Thoracic aorta (tissue), 2 donors: ENCODE results near the gene KIF7. TPM values are rescaled to one million over a fixed set of nuclear protein-coding genes. Genes with fewer than 3 reads are reported as not detected.
"Not testable (repeated sequence)": the region's sequence is repeated elsewhere in the genome, so short reads cannot be mapped to it uniquely, and the experiment has no call there.

Experiments
- ATAC-seq: fragments of 150-250 bp; one replicate; pipeline ENCODE4 v1.8.0; 2017; ENCODE audit warnings: low read depth; ENCODE audit not compliant: insufficient number of reproducible peaks, low FRiP score
- DNase-seq: peaks from one replicate; pipeline ENCODE4 v3.0.0-alpha.2; 2020; ENCODE audit warnings: low spot score
- H3K27ac ChIP-seq, 2 donors: fragments of 200-600 bp; sonication (generic); 1 replicate in 1 of 2; 2 replicates in 1 of 2; pipeline ENCODE4 v1.5.1; 2016; ENCODE audit warnings: mild to moderate bottlenecking in 2 of 2, moderate library complexity in 2 of 2
- H3K27me3 ChIP-seq: fragments of 200-600 bp; sonication (generic); replicated peaks from 2 replicates; pipeline ENCODE4 v1.6.0; 2016; ENCODE audit warnings: mild to moderate bottlenecking; ENCODE audit not compliant: insufficient read depth
- H3K36me3 ChIP-seq: fragments of 200-600 bp; sonication (generic); one replicate; pipeline ENCODE4 v1.5.1; 2016
- H3K4me1 ChIP-seq, 2 donors: fragments of 200-600 bp; sonication (generic); 1 replicate in 1 of 2; 2 replicates in 1 of 2; pipeline versions ENCODE4 v1.5.1 to v1.6.0; 2016; ENCODE audit warnings: low read depth in 2 of 2, mild to moderate bottlenecking in 1 of 2; ENCODE audit not compliant: control insufficient read depth in 1 of 2
- H3K4me3 ChIP-seq: fragments of 200-600 bp; sonication (generic); 2 replicates; pipeline ENCODE4 v1.5.1; 2016; ENCODE audit warnings: mild to moderate bottlenecking
- H3K9me3 ChIP-seq: fragments of 200-600 bp; sonication (generic); 2 replicates; pipeline ENCODE4 v1.5.1; 2016
- total RNA-seq, 2 donors: library from RNA; depleted of rRNA; stranded (reverse); fragments of >200 nt; gene quantifications; one replicate each; pipeline versions ENCODE4 v1.1.0 to v1.2.3, GENCODE V29; 2016
- TF ChIP-seq, protein P1 (sequence below): fragments of 200-600 bp; sonication (generic); IDR thresholded peaks from one replicate; pipeline ENCODE4 v1.5.1; 2019; ENCODE audit warnings: antibody characterized with exemption

Gene KIF7
- total RNA-seq, 2 donors from 2014 or later, result 26.4 to 28.4 TPM

DNA sequence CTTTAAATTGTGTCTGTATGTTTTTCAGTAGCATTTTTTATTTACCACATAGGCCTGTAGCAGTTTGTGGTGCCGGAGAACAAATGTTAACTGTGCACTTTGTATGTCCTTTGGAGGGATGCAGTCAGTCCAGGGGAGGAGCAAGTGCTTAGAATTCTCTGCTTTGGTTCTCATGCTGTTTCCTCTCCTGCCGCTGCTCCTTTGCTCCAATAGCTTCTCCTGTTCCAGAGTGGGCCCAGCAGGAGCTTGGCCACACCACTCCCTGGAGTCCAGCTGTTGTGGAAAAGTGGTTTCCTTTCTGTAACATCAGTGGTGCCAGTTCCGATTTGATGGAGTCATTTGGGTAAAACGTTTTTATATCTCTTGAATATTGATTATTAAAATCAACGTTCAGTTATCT is 63.4 kb downstream of the KIF7 start:
- TF ChIP-seq, protein P1, sequence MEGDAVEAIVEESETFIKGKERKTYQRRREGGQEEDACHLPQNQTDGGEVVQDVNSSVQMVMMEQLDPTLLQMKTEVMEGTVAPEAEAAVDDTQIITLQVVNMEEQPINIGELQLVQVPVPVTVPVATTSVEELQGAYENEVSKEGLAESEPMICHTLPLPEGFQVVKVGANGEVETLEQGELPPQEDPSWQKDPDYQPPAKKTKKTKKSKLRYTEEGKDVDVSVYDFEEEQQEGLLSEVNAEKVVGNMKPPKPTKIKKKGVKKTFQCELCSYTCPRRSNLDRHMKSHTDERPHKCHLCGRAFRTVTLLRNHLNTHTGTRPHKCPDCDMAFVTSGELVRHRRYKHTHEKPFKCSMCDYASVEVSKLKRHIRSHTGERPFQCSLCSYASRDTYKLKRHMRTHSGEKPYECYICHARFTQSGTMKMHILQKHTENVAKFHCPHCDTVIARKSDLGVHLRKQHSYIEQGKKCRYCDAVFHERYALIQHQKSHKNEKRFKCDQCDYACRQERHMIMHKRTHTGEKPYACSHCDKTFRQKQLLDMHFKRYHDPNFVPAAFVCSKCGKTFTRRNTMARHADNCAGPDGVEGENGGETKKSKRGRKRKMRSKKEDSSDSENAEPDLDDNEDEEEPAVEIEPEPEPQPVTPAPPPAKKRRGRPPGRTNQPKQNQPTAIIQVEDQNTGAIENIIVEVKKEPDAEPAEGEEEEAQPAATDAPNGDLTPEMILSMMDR, result no peak

DNA sequence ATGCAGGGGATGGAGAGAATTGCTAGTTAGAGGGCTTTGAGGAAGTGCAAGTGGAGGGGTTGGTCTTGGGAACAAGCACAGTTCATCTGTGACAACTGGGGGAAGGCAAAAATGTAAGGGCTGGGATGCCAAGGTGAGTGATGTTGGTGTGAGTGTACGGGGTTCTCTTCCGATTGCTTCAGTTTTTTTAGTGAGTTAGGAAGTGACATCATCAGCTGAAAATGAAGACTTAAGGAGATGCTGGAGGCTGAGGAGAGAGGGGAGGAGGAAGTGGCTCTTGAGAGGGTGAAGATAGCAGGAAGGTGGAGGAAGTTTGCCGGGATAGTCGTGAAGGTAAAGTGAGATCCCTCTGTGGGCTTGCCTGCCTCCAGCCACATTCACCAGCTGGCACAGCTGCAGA is 67.3 kb downstream of the KIF7 start:
- Histone ChIP-seq H3K27me3 (no peaks in the 10 kb centered on the region), H3K9me3 (no peaks in the 10 kb centered on the region), H3K4me3 (no peak overlapping the region), H3K27ac (no peak overlapping the region), H3K4me1 (no peaks in the 10 kb centered on the region), H3K36me3 (no peaks in the 10 kb centered on the region)
- TF ChIP-seq, protein P1, result no peak
- ATAC-seq (no peak), DNase-seq (no peak)

More for the DNA sequence above, 63.4 kb downstream of the KIF7 start:
- DNase-seq (no peak), ATAC-seq (no peak)
- Histone ChIP-seq H3K4me1 (no peaks in the 10 kb centered on the region), H3K4me3 (no peak overlapping the region), H3K27me3 (no peaks in the 10 kb centered on the region), H3K9me3 (no peaks in the 10 kb centered on the region), H3K27ac (no peak overlapping the region), H3K36me3 (no peaks in the 10 kb centered on the region)

DNA sequence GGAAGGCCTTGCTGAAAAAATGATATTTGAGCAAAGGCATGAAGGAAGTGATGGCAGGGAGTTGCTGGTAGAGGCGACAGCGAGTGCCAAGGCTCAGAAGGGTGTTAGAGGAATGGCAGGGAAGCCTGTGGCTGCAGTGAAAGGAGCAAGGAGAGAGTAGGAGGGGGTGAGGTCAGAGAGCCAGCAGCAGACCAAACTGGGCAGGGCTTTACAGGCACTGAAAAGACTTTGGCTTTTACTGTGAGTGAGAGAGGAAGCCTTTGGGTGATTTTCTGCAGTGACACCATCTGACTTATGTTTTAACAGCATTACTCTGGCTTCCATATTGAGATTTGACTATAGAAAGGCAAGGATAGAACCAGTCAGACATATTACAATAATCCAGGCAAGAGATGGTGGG is 68.6 kb downstream of the KIF7 start:
- Histone ChIP-seq H3K4me3 (no peak overlapping the region), H3K27ac (no peak overlapping the region), H3K27me3 (no peaks in the 10 kb centered on the region), H3K9me3 (no peaks in the 10 kb centered on the region), H3K4me1 (no peaks in the 10 kb centered on the region), H3K36me3 (no peaks in the 10 kb centered on the region)
- no peak for DNase-seq
- TF ChIP-seq, protein P1, result no peak
- ATAC-seq, result no peak

DNA sequence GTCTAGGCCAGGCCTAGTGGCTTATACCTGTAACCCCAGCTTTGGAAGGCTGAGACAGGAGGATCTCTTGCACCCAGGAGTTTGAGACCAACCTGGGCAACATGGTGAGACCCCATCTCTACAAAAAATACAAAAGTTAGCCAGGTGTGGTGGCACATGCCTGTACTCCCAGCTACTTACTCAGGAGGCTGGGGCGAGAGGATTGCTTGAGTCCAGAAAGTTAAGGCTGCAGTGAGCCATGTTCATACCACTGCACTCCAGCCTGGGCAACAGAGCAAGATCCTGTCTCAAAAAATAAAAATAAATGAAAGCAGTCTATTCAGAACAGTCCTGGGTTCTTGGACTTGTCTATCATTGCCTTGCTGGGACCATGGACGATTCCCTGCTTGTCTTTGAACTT is 74.5 kb downstream of the KIF7 start:
- ATAC-seq, DNase-seq, H3K27ac ChIP-seq, H3K9me3 ChIP-seq, H3K4me3 ChIP-seq, H3K36me3 ChIP-seq, H3K27me3 ChIP-seq, H3K4me1 ChIP-seq: not testable (repeated sequence)

DNA sequence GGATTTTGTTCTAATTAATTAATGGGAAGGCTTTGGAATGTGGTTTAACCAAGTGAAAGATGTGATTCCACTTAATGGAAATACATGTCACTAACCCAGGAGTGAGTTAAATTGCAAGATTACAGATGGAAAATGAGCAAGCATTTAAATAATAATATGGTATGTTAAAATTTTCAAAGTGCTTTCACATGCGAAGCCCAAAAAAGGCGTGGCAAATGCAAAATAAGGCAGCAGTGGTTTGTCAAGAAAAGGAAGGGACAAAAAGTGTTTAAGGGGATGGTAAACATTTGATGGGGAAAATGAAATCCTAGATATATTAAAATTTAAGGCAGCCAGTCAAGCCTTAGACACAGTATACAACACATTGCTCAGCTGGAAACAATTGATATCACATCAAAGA is 77.1 kb downstream of the KIF7 start:
- ATAC-seq (no peak), DNase-seq (no peak)
- H3K4me3 ChIP-seq, result no peak overlapping the region
- no peaks in the 10 kb centered on the region for H3K9me3 ChIP-seq
- H3K4me1 ChIP-seq, result peaks cover 7 to 10% of the 10 kb centered on the region in 2 donors
- no peaks in the 10 kb centered on the region for H3K27me3 ChIP-seq
- no peak overlapping the region for H3K27ac ChIP-seq
- H3K36me3 ChIP-seq, result no peaks in the 10 kb centered on the region
- TF ChIP-seq, protein P1, result no peak

Other genes with a start within 250 kb of the KIF7 start
- gene RHCG, start 158.9 kb downstream of the KIF7 start, total RNA-seq, result not detected
- gene TICRR, start 80.0 kb downstream of the KIF7 start, total RNA-seq, result not detected
- gene PLIN1, start 23.9 kb upstream of the KIF7 start, total RNA-seq, result 10 to 100 TPM in 1 of 2 donors, 1 to 10 TPM in 1; 5.7 to 24.2 TPM
- 10 to 100 TPM in 1 of 2 donors, 1 to 10 TPM in 1; 4.5 to 17.3 TPM for gene PEX11A, start 35.3 kb upstream of the KIF7 start, total RNA-seq
- gene WDR93, start 35.3 kb upstream of the KIF7 start, total RNA-seq, result not detected
- under 1 TPM in 1 of 2 donors, not detected in 1; 0.95 TPM for gene MESP1, start 95.8 kb upstream of the KIF7 start, total RNA-seq
- gene MESP2, start 120.9 kb upstream of the KIF7 start, total RNA-seq, result 1 to 10 TPM in 1 of 2 donors, not detected in 1; 1.8 TPM
- gene ANPEP, start 159.4 kb upstream of the KIF7 start, total RNA-seq, result 10 to 100 TPM; 27.5 to 29.2 TPM
- gene AP3S2, start 238.5 kb upstream of the KIF7 start, total RNA-seq, result 10 to 100 TPM; 41.8 to 50.6 TPM